ENCODE data around the gene ADSL.
"Not testable (repeated sequence)": the region's sequence is repeated elsewhere in the genome, so short reads cannot be mapped to it uniquely, and the experiment has no call there.

Gene ADSL

GRCh38 chr22:40367342-40367741, 21.0 kb downstream of the ADSL start:
- DNase-seq (ENCODE audit: low read depth, low spot score) = no peak

DNA sequence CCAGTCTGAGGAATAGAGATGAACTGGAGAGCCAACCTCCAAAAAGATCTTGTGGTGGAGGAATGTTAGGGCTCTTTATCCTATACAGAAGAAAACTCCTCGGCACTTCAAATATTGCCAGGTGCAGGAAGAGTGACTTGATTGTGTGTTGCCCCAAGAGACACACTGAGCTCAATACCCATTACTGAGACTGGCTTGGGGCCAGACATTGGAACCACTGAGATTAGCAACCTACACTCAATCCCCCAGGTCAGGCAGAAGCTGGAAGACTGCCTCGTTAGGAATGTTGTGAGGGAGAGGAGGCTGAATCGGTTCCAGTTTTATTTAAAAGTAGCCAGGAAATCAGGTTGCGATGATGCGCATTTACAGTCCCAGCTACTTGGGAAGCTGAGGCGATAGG, 21.7 kb downstream of the ADSL start:
- no peak for DNase-seq (ENCODE audit: low read depth, low spot score)

DNA sequence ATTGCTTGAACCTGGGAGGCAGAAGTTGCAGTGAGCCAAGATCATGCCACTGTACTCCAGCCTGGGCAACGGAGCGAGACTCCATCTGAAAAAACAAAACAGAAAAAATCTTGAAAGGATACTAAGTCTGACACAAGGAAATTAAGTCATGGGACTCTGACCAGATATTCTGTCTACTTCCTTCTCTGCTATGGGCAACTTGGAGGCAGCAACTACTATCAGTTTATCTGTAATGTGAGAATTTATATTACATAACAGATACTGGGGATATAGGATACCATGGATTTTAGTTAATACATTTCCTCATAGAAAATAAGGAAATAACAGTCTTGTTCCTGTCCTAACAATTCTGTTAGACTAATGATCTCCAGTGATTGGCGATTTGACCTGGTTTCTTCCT, 22.5 kb downstream of the ADSL start:
- DNase-seq (ENCODE audit: low read depth, low spot score) = no peak

GRCh38 chr22:40374567-40374966, 28.3 kb downstream of the ADSL start:
- DNase-seq (ENCODE audit: low read depth, low spot score) = no peak

DNA sequence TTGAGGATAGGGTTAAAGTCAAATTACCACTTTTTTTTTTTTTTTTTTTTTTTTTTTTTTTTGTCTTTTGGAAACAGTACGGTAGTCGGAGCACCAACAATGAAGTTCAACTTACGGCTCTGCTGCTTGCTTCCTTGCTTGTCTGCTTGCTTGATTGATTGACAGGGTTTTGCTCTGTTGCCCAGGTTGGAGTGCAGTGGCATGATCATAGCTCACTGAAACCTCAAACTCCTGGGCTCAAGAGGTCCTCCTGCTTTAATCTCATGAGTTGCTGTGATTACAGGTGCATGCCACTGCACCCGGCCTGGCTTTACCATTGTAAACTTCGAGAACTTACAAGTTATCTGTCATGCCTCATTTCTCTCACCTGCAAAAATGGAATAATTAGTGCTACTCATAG, 29.8 kb downstream of the ADSL start:
- DNase-seq (ENCODE audit: low read depth, low spot score) = no peak

- DNase-seq (ENCODE audit: low read depth, low spot score) = no peak
Observed at GRCh38 chr22:40377931-40378330, 31.6 kb downstream of the ADSL start.

DNA sequence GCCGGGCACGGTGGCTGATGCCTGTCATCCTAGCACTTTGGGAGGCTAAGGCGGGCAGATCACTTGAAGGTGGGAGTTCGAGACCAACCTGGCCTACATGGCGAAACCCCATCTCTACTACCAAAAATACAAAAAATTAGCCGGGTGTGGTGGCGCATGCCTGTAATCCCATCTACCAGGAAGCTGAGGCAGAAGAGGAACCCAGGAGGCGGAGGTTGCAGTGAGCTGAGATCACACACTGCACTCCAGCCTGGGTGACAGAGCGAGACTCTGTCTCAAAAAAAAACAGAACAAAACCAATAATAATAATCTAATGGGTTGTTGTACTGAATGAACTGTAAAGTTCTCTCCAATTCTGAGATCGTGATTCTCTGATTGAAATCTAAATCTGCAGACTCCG, 32.1 kb downstream of the ADSL start:
- DNase-seq (ENCODE audit: low read depth, low spot score) = not testable (repeated sequence)

GRCh38 chr22:40381461-40381860, 35.2 kb downstream of the ADSL start:
- no peak for DNase-seq (ENCODE audit: low read depth, low spot score)

DNA sequence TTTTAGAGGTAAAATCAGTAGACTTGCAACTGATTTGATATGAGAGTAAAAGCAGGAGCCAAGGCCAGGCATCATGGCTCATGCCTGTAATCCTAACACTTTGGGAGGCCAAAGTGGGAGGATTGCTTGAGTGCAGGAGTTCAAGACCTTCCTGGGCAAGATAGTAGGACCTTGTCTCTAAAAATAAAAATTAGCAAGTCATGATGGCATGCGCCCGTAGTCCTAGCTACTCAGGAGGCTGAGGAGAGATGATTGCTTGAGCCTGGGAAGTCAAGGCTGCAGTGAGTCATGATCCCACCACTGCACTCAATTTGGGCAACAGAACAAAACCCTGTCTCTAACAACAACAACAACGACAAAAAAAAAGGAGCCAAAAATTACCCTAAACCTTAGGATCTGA, 37.6 kb downstream of the ADSL start:
- no peak for DNase-seq (ENCODE audit: low read depth, low spot score)

DNA sequence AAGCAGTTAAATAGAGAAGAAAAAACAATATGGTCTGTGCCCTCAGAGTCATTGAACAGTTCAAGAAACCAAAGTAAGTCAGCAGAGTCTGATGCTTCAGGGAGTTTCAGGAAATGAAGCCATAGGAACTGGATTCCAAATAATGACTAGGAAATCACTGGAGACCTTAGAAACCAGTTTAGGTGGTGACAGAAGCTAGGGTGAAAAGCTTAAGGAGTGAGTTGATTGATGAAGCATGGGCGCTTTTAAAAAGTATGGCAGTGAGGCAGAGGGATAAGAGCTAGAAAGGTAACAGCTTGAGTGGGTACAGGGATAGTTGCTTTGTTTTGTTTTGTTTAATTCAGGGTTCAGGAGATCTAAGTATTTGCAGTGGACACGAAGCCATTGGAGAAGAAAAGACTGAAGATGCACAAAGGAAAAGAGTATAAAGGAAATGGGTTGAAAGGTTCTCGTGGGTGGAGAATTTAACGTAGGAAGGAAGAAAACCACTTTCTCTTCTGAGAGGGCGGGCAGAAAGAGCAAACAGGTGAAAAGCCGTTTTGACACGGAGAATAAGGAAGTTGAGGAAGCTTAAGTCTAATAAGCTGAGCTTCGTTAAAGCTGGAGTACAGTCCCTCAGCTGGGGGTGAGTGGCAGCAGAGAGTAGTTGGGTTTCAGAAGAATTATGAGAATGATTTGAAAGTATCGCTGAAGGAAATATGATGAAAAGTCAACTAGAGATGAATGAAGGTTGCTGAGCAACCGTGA, 38.9 kb downstream of the ADSL start:
- no peak for DNase-seq (ENCODE audit: low read depth, low spot score)

DNA sequence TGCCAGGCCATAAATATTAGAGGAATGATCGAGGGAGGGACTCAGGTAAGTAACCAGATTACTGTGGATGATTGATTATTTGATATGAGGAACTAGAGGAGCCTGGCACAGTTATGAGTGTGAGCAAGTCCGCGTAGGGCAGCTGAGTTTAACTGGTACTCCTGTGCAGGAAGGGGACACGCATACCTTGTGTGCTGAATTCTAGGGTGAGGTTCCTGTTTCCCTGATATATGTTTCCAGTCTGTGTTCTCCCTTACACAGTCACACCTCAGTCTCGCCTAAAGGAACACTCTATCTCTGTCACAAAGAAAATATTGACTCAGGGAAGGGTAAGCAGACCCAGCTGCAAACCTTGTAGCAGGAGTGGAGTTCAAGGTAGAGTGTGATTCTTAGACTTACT, 41.4 kb downstream of the ADSL start:
- DNase-seq (ENCODE audit: low read depth, low spot score) = no peak

GRCh38 chr22:40388231-40388630, 41.9 kb downstream of the ADSL start:
- DNase-seq (ENCODE audit: low read depth, low spot score) = no peak

GRCh38 chr22:40391417-40391816, 45.1 kb downstream of the ADSL start:
- DNase-seq (ENCODE audit: low read depth, low spot score) = no peak

DNA sequence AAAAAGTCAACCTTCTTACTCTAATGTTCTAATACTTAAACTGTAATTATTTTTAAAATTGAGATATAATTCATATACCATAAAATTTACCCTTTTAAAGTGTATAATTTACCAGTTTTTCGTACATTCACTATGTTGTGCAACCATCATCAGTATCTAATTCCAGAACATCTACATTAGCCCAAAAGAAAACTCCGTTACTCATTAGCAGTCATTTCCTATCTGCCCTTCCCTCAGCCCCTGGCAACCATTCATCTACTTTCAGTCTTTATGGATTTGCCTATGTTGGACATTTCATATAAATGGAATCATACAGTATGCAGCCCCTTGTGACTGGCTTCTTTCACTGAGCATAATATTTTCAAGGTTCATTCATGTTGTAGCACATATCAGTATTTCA, 46.3 kb downstream of the ADSL start:
- no peak for DNase-seq (ENCODE audit: low read depth, low spot score)

GRCh38 chr22:40394607-40395006, 48.3 kb downstream of the ADSL start:
- DNase-seq (ENCODE audit: low read depth, low spot score) = no peak

GRCh38 chr22:40395607-40396006, 49.3 kb downstream of the ADSL start:
- DNase-seq (ENCODE audit: low read depth, low spot score) = no peak

DNA sequence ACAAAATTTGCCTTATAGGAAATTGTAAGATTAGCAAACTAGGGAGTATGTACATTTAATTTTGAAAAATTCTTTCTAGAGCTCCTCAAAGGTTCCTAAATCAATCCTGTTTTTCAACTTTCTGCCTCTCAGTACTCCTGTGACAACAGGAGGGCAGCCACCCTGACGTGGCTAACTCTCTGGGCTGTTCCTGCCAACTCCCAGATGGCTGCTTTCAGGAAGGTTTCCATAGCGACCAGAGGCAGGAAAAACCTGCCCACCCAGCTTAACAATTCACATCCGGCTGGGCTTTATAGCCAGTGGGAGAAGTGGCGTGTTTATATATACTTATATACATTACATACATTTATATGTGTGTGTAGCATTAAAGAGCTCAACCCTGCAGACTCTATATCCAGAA, 50.6 kb downstream of the ADSL start:
- DNase-seq (ENCODE audit: low read depth, low spot score) = peak; percentile 33

GRCh38 chr22:40397396-40397795, 51.1 kb downstream of the ADSL start:
- DNase-seq (ENCODE audit: low read depth, low spot score) = no peak

DNA sequence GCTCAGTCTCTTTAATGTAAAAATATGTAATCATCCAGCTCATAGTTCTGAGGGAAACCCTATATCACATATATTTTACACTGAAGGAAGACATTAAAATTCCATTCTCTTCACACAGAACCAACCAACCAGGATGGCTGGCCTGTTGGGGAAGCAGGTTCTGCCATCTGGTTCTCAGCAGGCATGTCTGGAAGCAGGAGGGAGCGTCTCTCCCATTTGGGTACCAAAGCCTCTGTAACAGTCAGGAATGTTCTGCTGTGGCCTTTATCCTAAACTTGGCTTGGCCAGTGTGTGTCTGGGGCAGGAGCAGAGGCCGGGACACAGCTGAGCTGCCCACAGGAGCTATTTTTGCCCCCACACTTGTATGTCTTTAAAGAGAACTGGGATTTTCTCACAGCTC, 53.3 kb downstream of the ADSL start:
- DNase-seq (ENCODE audit: low read depth, low spot score) = no peak

DNA sequence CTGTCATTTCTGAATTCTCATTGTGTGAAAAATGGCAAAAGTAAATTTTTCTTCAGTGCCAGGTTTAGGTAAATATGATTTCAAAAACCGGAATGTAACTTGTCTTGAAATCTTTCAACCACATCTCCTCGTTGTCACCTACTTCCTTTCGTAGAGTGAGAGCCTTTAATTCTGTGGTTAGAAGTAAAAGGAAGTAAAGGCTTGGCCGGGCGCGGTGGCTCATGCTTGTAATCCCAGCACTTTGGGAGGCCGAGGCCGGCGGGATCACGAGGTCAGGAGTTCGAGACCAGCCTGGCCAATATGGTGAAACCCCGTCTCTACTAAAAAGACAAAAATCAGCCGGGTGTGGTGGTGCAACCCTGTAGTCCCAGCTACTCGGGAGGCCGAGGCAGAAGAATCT, 53.9 kb downstream of the ADSL start:
- DNase-seq (ENCODE audit: low read depth, low spot score) = no peak

GRCh38 chr22:40401532-40401931, 55.2 kb downstream of the ADSL start:
- no peak for DNase-seq (ENCODE audit: low read depth, low spot score)

- DNase-seq (ENCODE audit: low read depth, low spot score) = no peak
Observed at GRCh38 chr22:40401981-40402406, 55.7 kb downstream of the ADSL start.

GRCh38 chr22:40403141-40403540, 56.8 kb downstream of the ADSL start:
- no peak for DNase-seq (ENCODE audit: low read depth, low spot score)

GRCh38 chr22:40403651-40404050, 57.4 kb downstream of the ADSL start:
- DNase-seq (ENCODE audit: low read depth, low spot score) = no peak
